K562 (cell line): ENCODE results near the gene SORCS1. TPM values are rescaled to one million over a fixed set of nuclear protein-coding genes. Genes with fewer than 3 reads are reported as not detected.

Source experiments
- ATAC-seq: fragments of 200-7000 bp; cut with Tn5 transposase; 3 replicates; pipeline ENCODE4 v1.9.1; 2020; ENCODE audit warnings: moderate library complexity
- BruUV-seq: library from RNA; stranded (reverse); fragments of 400-500 nt; replicated peaks from 2 replicates; lab custom pipeline; 2021; lab: Mats Ljungman, UMichigan
- CTCF ChIA-PET: fragments of 300-600 bp; formaldehyde crosslinking; extraction: SDS; loops from one replicate; lab custom pipeline; 2021; ENCODE audit warnings: low intra/inter-chr PET ratio; lab: Yijun Ruan, JAX
- POLR2A ChIA-PET: fragments of 300-600, 350-650 bp; sonication (Branson Sonifier 250); formaldehyde crosslinking; extraction: SDS; loops from one replicate; lab custom pipeline; 2021; ENCODE audit warnings: antibody characterized with exemption, inconsistent platforms; lab: Yijun Ruan, JAX
- DNase-seq, 4 experiments: peaks; one replicate each; pipeline versions ENCODE4 v3.0.0 to v3.0.0-alpha.2; 2011 to 2018; ENCODE audit warnings: low spot score in 3 of 4, mixed read lengths in 3 of 4; ENCODE audit errors: extremely low read depth in 1 of 4
- FAIRE-seq: peaks from 2 replicates; lab custom pipeline; 2011; peaks lifted over from hg19 to GRCh38; lab: Jason Lieb, UNC
- H2AFZ ChIP-seq: 2 replicates; pipeline ENCODE4 v1.6.0; 2011; ENCODE audit warnings: low read depth, low read length, control low read depth, inconsistent platforms
- H3K27ac ChIP-seq: fragments of 200-600 bp; 3 replicates; pipeline ENCODE4 v1.8.0; 2011; ENCODE audit warnings: low read depth, mild to moderate bottlenecking, control low read depth, inconsistent platforms, low read length, moderate library complexity, mixed read lengths; ENCODE audit errors: extremely low read depth
- H3K27me3 ChIP-seq, 2 experiments: fragments of 300-600 bp in 1 of 2; 2 replicates in 1 of 2; 3 replicates in 1 of 2; pipeline versions ENCODE4 v1.6.0 to v1.8.0; 2011; ENCODE audit warnings: inconsistent platforms in 2 of 2, low read length in 2 of 2, mild to moderate bottlenecking in 1 of 2, mixed read lengths in 1 of 2, moderate library complexity in 1 of 2; ENCODE audit not compliant: control insufficient read depth in 2 of 2, insufficient read depth in 2 of 2
- H3K36me3 ChIP-seq: fragments of 300-600 bp; 3 replicates; pipeline ENCODE4 v1.8.0; 2011; ENCODE audit warnings: mild to moderate bottlenecking, low read length, inconsistent platforms; ENCODE audit not compliant: control insufficient read depth, insufficient read depth
- H3K4me1 ChIP-seq, 2 experiments: fragments of 200-600 bp in 1 of 2; replicated peaks in 1 of 2; 2 replicates in 1 of 2; 3 replicates in 1 of 2; pipeline versions ENCODE4 v1.5.1 to v1.8.0; 2011; ENCODE audit warnings: inconsistent platforms in 2 of 2, low read length in 2 of 2, mild to moderate bottlenecking in 1 of 2, mixed read lengths in 1 of 2, moderate library complexity in 1 of 2; ENCODE audit not compliant: control insufficient read depth in 2 of 2, insufficient read depth in 2 of 2
- H3K4me2 ChIP-seq: 2 replicates; pipeline ENCODE4 v1.6.1; 2011; ENCODE audit warnings: low read length, control low read depth, inconsistent platforms, mixed read lengths; ENCODE audit not compliant: insufficient read depth
- H3K4me3 ChIP-seq: fragments of 200-600 bp; sonication (generic), shearing (Covaris generic); 2 replicates; pipeline ENCODE4 v1.5.1; 2016; ENCODE audit warnings: control low read depth, inconsistent platforms
- H3K79me2 ChIP-seq: fragments of 200-600 bp; 3 replicates; pipeline ENCODE4 v1.8.0; 2011; ENCODE audit warnings: low read length, inconsistent platforms; ENCODE audit not compliant: control insufficient read depth, insufficient read depth
- H3K9ac ChIP-seq, 2 experiments: 2 replicates each; pipeline versions ENCODE4 v1.6.0 to v1.6.1; 2011; ENCODE audit warnings: low read depth in 2 of 2, low read length in 2 of 2, control low read depth in 1 of 2, inconsistent platforms in 1 of 2, mild to moderate bottlenecking in 1 of 2, mixed read lengths in 1 of 2; ENCODE audit not compliant: insufficient read depth in 1 of 2
- H3K9me1 ChIP-seq: one replicate; pipeline ENCODE4 v1.6.0; 2011; ENCODE audit warnings: inconsistent platforms, mild to moderate bottlenecking, low read length, moderate library complexity; ENCODE audit not compliant: control insufficient read depth, insufficient read depth
- H3K9me3 ChIP-seq: replicated peaks from 2 replicates; pipeline ENCODE4 v1.5.1; 2011; ENCODE audit warnings: low read depth, low read length, inconsistent platforms; ENCODE audit not compliant: control insufficient read depth, insufficient read depth
- H4K20me1 ChIP-seq: replicated peaks from 2 replicates; pipeline ENCODE4 v1.6.1; 2011; ENCODE audit warnings: low read length, inconsistent platforms, mixed read lengths; ENCODE audit not compliant: control insufficient read depth, insufficient read depth
- BCOR ChIP-seq: fragments of 450-650 bp; IDR thresholded peaks from 2 replicates; pipeline ENCODE4 v1.6.1; 2016
- DACH1 ChIP-seq: fragments of 450-650 bp; IDR thresholded peaks from 2 replicates; pipeline ENCODE4 v1.6.1; 2018; ENCODE audit not compliant: partially characterized antibody
- JUNB ChIP-seq: fragments of 450-650 bp; formaldehyde crosslinking; conservative IDR thresholded peaks from 2 replicates; pipeline ENCODE4 v1.4.0; 2020; ENCODE audit warnings: mild to moderate bottlenecking
- MYBL2 ChIP-seq, 2 experiments: fragments of 450-650 bp in 1 of 2; sonication (generic) in 1 of 2; formaldehyde crosslinking in 1 of 2; IDR thresholded peaks; 2 replicates each; pipeline versions ENCODE4 v1.6.1 to v1.8.1; 2017 to 2022; ENCODE audit warnings: borderline replicate concordance in 1 of 2, inconsistent platforms in 1 of 2, low read depth in 1 of 2, mild to moderate bottlenecking in 1 of 2, missing genetic modification reagents in 1 of 2, moderate library complexity in 1 of 2
- NBN ChIP-seq: fragments of 450-650 bp; IDR thresholded peaks from 2 replicates; pipeline ENCODE4 v1.6.1; 2016; ENCODE audit warnings: low read depth, mild to moderate bottlenecking
- RAD51 ChIP-seq: fragments of 450-650 bp; IDR thresholded peaks from 2 replicates; pipeline ENCODE4 v1.7.1; 2016; ENCODE audit warnings: low read depth, mild to moderate bottlenecking, borderline replicate concordance
- TCF7 ChIP-seq: sonication (generic); IDR thresholded peaks from 2 replicates; pipeline ENCODE4 v1.6.1; 2016; ENCODE audit warnings: antibody characterized with exemption, borderline replicate concordance
- WGBS: fragments of 100-300 bp; shearing (Covaris generic); methylation state at CpG from one replicate; pipeline ENCODE4 v1.1.6; 2016; ENCODE audit warnings: low coverage, mixed read lengths; ENCODE audit not compliant: insufficient coverage; ENCODE audit errors: missing lambda C conversion rate; 5-methylcytosine and 5-hydroxymethylcytosine counted together
- in situ Hi-C: fragments of 300-500 bp; cut with MboI; formaldehyde crosslinking; loops from 4 replicates; pipeline ENCODE4 v1.15.0; 2018; ENCODE audit warnings: inconsistent platforms, mixed read lengths
- intact Hi-C: fragments of 100-400 bp; cut with micrococcal nuclease; formaldehyde crosslinking; loops from 2 replicates; pipeline ENCODE4 v1.14.2; 2022
- polyA plus RNA-seq, 8 experiments: library from polyadenylated mRNA; depleted of rRNA in 4 of 8; stranded (reverse) in 5 of 8; unstranded in 3 of 8; fragments of >200 nt; fragmentation: Nextera tagmentation in 2 of 8; fragmentation: Illumina TruSeq in 1 of 8; extraction: Ambion mirVana in 2 of 8; extraction: Trizol in 1 of 8; gene quantifications; 2 replicates each; pipeline versions ENCODE4 v1.2.1 to v1.2.3, GENCODE V29; 2011 to 2014; ENCODE audit warnings: inconsistent platforms in 1 of 8, missing spikeins in 1 of 8
- total RNA-seq, 7 experiments: library from RNA; depleted of rRNA in 6 of 7; stranded (reverse); fragments of >200 nt in 6 of 7; fragmentation: Illumina TruSeq in 2 of 7; extraction: Trizol in 2 of 7; gene quantifications; 2 replicates each; pipeline versions ENCODE4 v1.2.1 to v1.2.3, GENCODE V29; 2011 to 2021; ENCODE audit warnings: low replicate concordance in 1 of 7
- TF ChIP-seq, protein P1 (sequence below): fragments of 450-650 bp; IDR thresholded peaks from 2 replicates; pipeline ENCODE4 v1.6.1; 2016; ENCODE audit warnings: borderline replicate concordance
- TF ChIP-seq, protein P2 (sequence below): fragments of 200-600 bp; sonication (generic); IDR thresholded peaks from one replicate; pipeline ENCODE4 v1.6.1; 2012; ENCODE audit warnings: mild to moderate bottlenecking, low read depth, low read length, inconsistent platforms

Gene SORCS1
- total and polyA plus RNA-seq, 9 of the 15 experiments (the other 6 are each of a cell fraction or from before 2014, with no cell fraction given) = 1.5 to 3.9 (median 2.7) TPM

DNA sequence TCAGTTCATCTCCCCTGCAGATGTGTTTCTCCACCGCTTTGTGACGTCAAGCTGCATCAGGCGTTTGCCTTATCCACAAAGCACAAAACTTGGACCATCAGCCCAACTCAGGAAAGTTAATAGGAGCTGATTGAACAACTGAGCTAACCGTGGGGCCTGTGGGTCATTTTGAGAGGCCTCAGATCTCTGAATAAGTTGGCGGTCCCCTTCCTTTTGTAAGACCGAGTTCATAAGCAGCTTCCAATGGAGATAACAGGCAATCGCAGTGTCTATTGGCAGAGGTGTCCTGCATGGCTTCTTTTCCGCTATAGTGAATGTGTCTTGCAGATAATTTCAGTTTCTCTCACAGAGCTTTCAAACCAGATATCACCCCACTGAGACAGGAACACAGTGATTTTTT is 154.0 kb downstream of the SORCS1 start:
- ATAC-seq (no peak), FAIRE-seq (no peak), DNase-seq (no peak)
- Histone ChIP-seq H3K4me2 (no peak overlapping the region), H3K9ac (no peak overlapping the region), H3K4me1 (peaks cover 4 to 12% of the 10 kb centered on the region in 2 experiments; a peak in 2 of 5 replicates), H3K27me3 (no peaks in the 10 kb centered on the region), H3K4me3 (no peak overlapping the region), H3K79me2 (0 out of 3 replicates have a peak, but pooled peaks cover 3% of the 10 kb centered on the region), H3K9me1 (no peaks in the 10 kb centered on the region), H3K27ac (no peak overlapping the region), H3K36me3 (no peaks in the 10 kb centered on the region), H2AFZ (no peak overlapping the region), H3K9me3 (no peaks in the 10 kb centered on the region), H4K20me1 (no peaks in the 10 kb centered on the region)
- intact Hi-C loops (no loop called here), in situ Hi-C loops (no loop called here)
- no TSS peak for BruUV-seq
- CTCF ChIA-PET = no interaction called here
- 67% methylated on average over 7 of the region's 8 CpGs for WGBS
- POLR2A ChIA-PET = interaction anchor here (0.6 kb wide), 1 partner anchor 8 kb away, joined by 3 read pairs; no protein-coding TSS in a partner anchor
- TF ChIP-seq, protein P1, sequence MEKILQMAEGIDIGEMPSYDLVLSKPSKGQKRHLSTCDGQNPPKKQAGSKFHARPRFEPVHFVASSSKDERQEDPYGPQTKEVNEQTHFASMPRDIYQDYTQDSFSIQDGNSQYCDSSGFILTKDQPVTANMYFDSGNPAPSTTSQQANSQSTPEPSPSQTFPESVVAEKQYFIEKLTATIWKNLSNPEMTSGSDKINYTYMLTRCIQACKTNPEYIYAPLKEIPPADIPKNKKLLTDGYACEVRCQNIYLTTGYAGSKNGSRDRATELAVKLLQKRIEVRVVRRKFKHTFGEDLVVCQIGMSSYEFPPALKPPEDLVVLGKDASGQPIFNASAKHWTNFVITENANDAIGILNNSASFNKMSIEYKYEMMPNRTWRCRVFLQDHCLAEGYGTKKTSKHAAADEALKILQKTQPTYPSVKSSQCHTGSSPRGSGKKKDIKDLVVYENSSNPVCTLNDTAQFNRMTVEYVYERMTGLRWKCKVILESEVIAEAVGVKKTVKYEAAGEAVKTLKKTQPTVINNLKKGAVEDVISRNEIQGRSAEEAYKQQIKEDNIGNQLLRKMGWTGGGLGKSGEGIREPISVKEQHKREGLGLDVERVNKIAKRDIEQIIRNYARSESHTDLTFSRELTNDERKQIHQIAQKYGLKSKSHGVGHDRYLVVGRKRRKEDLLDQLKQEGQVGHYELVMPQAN = no peak
- TF ChIP-seq, protein P2, sequence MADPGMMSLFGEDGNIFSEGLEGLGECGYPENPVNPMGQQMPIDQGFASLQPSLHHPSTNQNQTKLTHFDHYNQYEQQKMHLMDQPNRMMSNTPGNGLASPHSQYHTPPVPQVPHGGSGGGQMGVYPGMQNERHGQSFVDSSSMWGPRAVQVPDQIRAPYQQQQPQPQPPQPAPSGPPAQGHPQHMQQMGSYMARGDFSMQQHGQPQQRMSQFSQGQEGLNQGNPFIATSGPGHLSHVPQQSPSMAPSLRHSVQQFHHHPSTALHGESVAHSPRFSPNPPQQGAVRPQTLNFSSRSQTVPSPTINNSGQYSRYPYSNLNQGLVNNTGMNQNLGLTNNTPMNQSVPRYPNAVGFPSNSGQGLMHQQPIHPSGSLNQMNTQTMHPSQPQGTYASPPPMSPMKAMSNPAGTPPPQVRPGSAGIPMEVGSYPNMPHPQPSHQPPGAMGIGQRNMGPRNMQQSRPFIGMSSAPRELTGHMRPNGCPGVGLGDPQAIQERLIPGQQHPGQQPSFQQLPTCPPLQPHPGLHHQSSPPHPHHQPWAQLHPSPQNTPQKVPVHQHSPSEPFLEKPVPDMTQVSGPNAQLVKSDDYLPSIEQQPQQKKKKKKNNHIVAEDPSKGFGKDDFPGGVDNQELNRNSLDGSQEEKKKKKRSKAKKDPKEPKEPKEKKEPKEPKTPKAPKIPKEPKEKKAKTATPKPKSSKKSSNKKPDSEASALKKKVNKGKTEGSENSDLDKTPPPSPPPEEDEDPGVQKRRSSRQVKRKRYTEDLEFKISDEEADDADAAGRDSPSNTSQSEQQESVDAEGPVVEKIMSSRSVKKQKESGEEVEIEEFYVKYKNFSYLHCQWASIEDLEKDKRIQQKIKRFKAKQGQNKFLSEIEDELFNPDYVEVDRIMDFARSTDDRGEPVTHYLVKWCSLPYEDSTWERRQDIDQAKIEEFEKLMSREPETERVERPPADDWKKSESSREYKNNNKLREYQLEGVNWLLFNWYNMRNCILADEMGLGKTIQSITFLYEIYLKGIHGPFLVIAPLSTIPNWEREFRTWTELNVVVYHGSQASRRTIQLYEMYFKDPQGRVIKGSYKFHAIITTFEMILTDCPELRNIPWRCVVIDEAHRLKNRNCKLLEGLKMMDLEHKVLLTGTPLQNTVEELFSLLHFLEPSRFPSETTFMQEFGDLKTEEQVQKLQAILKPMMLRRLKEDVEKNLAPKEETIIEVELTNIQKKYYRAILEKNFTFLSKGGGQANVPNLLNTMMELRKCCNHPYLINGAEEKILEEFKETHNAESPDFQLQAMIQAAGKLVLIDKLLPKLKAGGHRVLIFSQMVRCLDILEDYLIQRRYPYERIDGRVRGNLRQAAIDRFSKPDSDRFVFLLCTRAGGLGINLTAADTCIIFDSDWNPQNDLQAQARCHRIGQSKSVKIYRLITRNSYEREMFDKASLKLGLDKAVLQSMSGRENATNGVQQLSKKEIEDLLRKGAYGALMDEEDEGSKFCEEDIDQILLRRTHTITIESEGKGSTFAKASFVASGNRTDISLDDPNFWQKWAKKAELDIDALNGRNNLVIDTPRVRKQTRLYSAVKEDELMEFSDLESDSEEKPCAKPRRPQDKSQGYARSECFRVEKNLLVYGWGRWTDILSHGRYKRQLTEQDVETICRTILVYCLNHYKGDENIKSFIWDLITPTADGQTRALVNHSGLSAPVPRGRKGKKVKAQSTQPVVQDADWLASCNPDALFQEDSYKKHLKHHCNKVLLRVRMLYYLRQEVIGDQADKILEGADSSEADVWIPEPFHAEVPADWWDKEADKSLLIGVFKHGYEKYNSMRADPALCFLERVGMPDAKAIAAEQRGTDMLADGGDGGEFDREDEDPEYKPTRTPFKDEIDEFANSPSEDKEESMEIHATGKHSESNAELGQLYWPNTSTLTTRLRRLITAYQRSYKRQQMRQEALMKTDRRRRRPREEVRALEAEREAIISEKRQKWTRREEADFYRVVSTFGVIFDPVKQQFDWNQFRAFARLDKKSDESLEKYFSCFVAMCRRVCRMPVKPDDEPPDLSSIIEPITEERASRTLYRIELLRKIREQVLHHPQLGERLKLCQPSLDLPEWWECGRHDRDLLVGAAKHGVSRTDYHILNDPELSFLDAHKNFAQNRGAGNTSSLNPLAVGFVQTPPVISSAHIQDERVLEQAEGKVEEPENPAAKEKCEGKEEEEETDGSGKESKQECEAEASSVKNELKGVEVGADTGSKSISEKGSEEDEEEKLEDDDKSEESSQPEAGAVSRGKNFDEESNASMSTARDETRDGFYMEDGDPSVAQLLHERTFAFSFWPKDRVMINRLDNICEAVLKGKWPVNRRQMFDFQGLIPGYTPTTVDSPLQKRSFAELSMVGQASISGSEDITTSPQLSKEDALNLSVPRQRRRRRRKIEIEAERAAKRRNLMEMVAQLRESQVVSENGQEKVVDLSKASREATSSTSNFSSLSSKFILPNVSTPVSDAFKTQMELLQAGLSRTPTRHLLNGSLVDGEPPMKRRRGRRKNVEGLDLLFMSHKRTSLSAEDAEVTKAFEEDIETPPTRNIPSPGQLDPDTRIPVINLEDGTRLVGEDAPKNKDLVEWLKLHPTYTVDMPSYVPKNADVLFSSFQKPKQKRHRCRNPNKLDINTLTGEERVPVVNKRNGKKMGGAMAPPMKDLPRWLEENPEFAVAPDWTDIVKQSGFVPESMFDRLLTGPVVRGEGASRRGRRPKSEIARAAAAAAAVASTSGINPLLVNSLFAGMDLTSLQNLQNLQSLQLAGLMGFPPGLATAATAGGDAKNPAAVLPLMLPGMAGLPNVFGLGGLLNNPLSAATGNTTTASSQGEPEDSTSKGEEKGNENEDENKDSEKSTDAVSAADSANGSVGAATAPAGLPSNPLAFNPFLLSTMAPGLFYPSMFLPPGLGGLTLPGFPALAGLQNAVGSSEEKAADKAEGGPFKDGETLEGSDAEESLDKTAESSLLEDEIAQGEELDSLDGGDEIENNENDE = no peak
- TF ChIP-seq DACH1 (no peak), NBN (no peak), MYBL2 (IDR thresholded peaks at IDR 0.05; ENCODE audit: low read depth) (no peak), MYBL2 (CRISPR knock-in tag; IDR thresholded peaks at IDR 0.05; ENCODE audit: borderline replicate concordance) (no peak), TCF7 (no peak), RAD51 (no peak), BCOR (no peak), JUNB (no peak)
